HCT116 (cell line): ENCODE measurements around the gene ZNF837. TPM values are rescaled to one million over a fixed set of nuclear protein-coding genes. Genes with fewer than 3 reads are reported as not detected.
"Not testable (repeated sequence)": the region's sequence is repeated elsewhere in the genome, so short reads cannot be mapped to it uniquely, and the experiment has no call there.

ENCODE experiments used
- ATAC-seq: fragments of 200-7000 bp; cut with Tn5 transposase; 2 replicates; pipeline ENCODE4 v1.9.1; 2020; ENCODE audit warnings: mild to moderate bottlenecking, moderate library complexity
- BruUV-seq: library from RNA; stranded (reverse); fragments of 400-500 nt; replicated peaks from 2 replicates; lab custom pipeline; 2021; lab: Mats Ljungman, UMichigan
- CTCF ChIA-PET: fragments of 300-600 bp; sonication (Branson Sonifier 250); formaldehyde crosslinking; loops from one replicate; lab custom pipeline; 2021; ENCODE audit warnings: antibody characterized with exemption; lab: Charles Lee
- POLR2A ChIA-PET: fragments of 300-600, 350-600 bp; sonication (Branson Sonifier 250); formaldehyde crosslinking; loops from one replicate; lab custom pipeline; 2021; ENCODE audit warnings: antibody characterized with exemption; lab: Charles Lee
- RAD21 ChIA-PET, 2 experiments: fragments of 300-600 bp; sonication (Branson Sonifier 250); formaldehyde crosslinking; loops; one replicate each; lab custom pipeline; 2023; ENCODE audit warnings: low total read pairs in 2 of 2; ENCODE audit not compliant: uncharacterized antibody in 2 of 2, unreplicated experiment in 2 of 2, low non-redundant PET in 1 of 2; lab: Charles Lee
- DNase-seq: peaks from one replicate; pipeline ENCODE4 v3.0.0-alpha.2; 2010; ENCODE audit warnings: low read depth, low spot score
- H2AFZ ChIP-seq: fragments of 200-600 bp; shearing (Covaris generic), sonication (generic); 2 replicates; pipeline ENCODE4 v1.6.1; 2017; ENCODE audit warnings: low read depth, mixed run types, mixed read lengths, antibody characterized with exemption, low read length; ENCODE audit not compliant: poor library complexity, severe bottlenecking
- H3K27ac ChIP-seq: 2 replicates; pipeline ENCODE4 v1.5.1; 2012; ENCODE audit warnings: low read depth, low read length
- H3K27me3 ChIP-seq: fragments of 200-600 bp; sonication (generic); 2 replicates; pipeline ENCODE4 v1.6.1; 2016; ENCODE audit warnings: mixed run types, low read length, mixed read lengths; ENCODE audit not compliant: insufficient read depth
- H3K36me3 ChIP-seq, 2 experiments: fragments of 200-500 bp in 1 of 2; fragments of 200-600 bp in 1 of 2; sonication (Bioruptor generic) in 1 of 2; sonication (generic) in 1 of 2; 2 replicates each; pipeline versions ENCODE4 v1.5.1 to v1.6.1; 2014 to 2016; ENCODE audit warnings: low read length in 2 of 2, inconsistent platforms in 1 of 2, mixed read lengths in 1 of 2, mixed run types in 1 of 2; ENCODE audit not compliant: insufficient read depth in 2 of 2, control insufficient read depth in 1 of 2
- H3K4me1 ChIP-seq, 2 experiments: fragments of 200-600 bp in 1 of 2; sonication (generic) in 1 of 2; 2 replicates each; pipeline versions ENCODE4 v1.5.1 to v1.6.1; 2012 to 2017; ENCODE audit warnings: low read length in 2 of 2, inconsistent platforms in 1 of 2, mild to moderate bottlenecking in 1 of 2, mixed read lengths in 1 of 2, mixed run types in 1 of 2, moderate library complexity in 1 of 2; ENCODE audit not compliant: insufficient read depth in 2 of 2, control insufficient read depth in 1 of 2
- H3K4me2 ChIP-seq: fragments of 200-600 bp; sonication (generic); 2 replicates; pipeline ENCODE4 v1.6.1; 2017; ENCODE audit warnings: mixed run types, low read length, mixed read lengths
- H3K4me3 ChIP-seq, 2 experiments: fragments of 200-600 bp in 1 of 2; sonication (generic) in 1 of 2; replicated peaks in 1 of 2; 2 replicates each; pipeline ENCODE4 v1.5.1; 2011 to 2016; ENCODE audit warnings: low read length in 2 of 2, control low read depth in 1 of 2, low read depth in 1 of 2, mild to moderate bottlenecking in 1 of 2, mixed read lengths in 1 of 2, mixed run types in 1 of 2
- H3K79me2 ChIP-seq: fragments of 200-600 bp; sonication (generic); 2 replicates; pipeline ENCODE4 v1.6.1; 2017; ENCODE audit warnings: mild to moderate bottlenecking, mixed run types, low read length, moderate library complexity, mixed read lengths; ENCODE audit not compliant: insufficient read depth
- H3K9ac ChIP-seq: fragments of 200-600 bp; sonication (generic); 2 replicates; pipeline ENCODE4 v1.6.1; 2016; ENCODE audit warnings: low read length, mixed read lengths
- H3K9me2 ChIP-seq: fragments of 200-600 bp; sonication (generic), shearing (Covaris generic); 2 replicates; pipeline ENCODE4 v1.6.1; 2017; ENCODE audit warnings: mixed run types, mild to moderate bottlenecking, moderate library complexity; ENCODE audit not compliant: insufficient read depth
- H3K9me3 ChIP-seq, 2 experiments: fragments of 200-500 bp in 1 of 2; fragments of 200-600 bp in 1 of 2; sonication (Bioruptor generic) in 1 of 2; sonication (generic) in 1 of 2; 2 replicates each; pipeline ENCODE4 v1.6.1; 2014 to 2017; ENCODE audit warnings: low read length in 2 of 2, mixed read lengths in 2 of 2, inconsistent platforms in 1 of 2, low read depth in 1 of 2, mild to moderate bottlenecking in 1 of 2, mixed run types in 1 of 2, moderate library complexity in 1 of 2; ENCODE audit not compliant: control insufficient read depth in 1 of 2, insufficient read depth in 1 of 2
- H4K20me1 ChIP-seq: fragments of 200-600 bp; sonication (generic), shearing (Covaris generic); 2 replicates; pipeline ENCODE4 v1.6.1; 2017; ENCODE audit warnings: mixed run types, mild to moderate bottlenecking, moderate library complexity; ENCODE audit not compliant: insufficient read depth
- EZH2phosphoT487 ChIP-seq: fragments of 200-600 bp; IDR thresholded peaks from 2 replicates; pipeline ENCODE4 v1.6.1; 2018; ENCODE audit warnings: antibody characterized with exemption, borderline replicate concordance
- POLR2AphosphoS5 ChIP-seq: IDR thresholded peaks from 2 replicates; pipeline ENCODE4 v1.6.1; 2011; ENCODE audit warnings: mild to moderate bottlenecking, low read depth, low read length, moderate library complexity
- YY1 ChIP-seq: IDR thresholded peaks from 2 replicates; pipeline ENCODE4 v1.6.1; 2011; ENCODE audit warnings: low read length, low read depth, moderate library complexity, mild to moderate bottlenecking; ENCODE audit not compliant: insufficient replicate concordance; ENCODE audit errors: extremely low read depth
- intact Hi-C: fragments of 100-400 bp; cut with micrococcal nuclease; formaldehyde crosslinking; loops from 2 replicates; pipeline ENCODE4 v1.10.0; 2022
- total RNA-seq: library from RNA; stranded (reverse); gene quantifications from one replicate; pipeline ENCODE4 v1.2.1, GENCODE V29; 2021; ENCODE audit not compliant: unreplicated experiment
- TF ChIP-seq, protein P1 (sequence below), 3 experiments: fragments of 200-600 bp in 1 of 3; sonication (generic) in 1 of 3; IDR thresholded peaks in 2 of 3; conservative IDR thresholded peaks in 1 of 3; 2 replicates each; pipeline ENCODE4 v1.5.1; 2012 to 2017; ENCODE audit warnings: low read depth in 2 of 3, low read length in 2 of 3, antibody characterized with exemption in 1 of 3, borderline replicate concordance in 1 of 3, control low read depth in 1 of 3, mild to moderate bottlenecking in 1 of 3, mixed read lengths in 1 of 3, mixed run types in 1 of 3, moderate library complexity in 1 of 3; ENCODE audit not compliant: insufficient read depth in 1 of 3

The ZNF837 gene
- total RNA-seq, 1 experiment from 2014 or later, result 3.2 TPM

DNA sequence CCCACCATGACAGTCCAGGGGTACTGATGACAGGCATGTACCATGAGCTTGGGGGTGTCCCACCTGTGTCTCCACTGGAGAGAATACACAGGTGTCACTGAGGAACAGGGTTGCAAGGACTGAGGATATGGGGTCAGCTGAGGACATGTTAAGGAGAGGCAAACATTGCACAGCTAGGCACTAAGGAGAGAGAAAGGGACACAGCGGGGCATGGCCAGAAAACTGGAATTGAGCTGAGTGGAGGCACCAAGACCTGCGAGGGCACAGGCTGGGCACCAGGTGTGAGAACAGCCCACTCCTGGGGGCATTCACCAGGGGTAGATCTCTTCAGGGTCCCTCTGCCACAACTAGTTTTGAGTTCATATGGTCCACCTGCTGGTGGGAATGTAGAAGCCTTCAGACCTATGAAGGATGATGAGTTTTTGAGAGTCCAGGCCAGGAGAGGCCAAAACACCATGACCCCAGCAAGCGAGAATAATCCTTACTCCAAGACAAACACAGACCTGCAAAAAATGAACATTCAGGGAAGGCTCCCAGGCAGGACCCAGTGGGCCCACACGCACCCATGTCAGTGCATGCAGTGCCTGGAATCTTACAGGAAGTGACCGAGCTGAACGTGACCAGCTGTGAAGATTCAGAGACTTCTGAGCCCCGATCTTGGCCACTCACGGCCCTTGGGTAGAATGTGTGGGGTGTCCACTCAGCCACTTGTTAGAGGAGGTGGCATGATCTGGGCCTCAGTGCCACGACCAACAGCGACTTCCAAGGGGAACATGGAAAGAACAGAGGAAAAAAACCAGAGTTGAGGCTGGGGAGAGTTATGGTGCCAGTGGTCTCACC, 26.2 kb upstream of the ZNF837 start:
- peak; percentile 23 for ATAC-seq
- Histone ChIP-seq H3K27ac (peak overlapping the region; percentile 93), H3K4me1 (peaks cover 20 to 35% of the 10 kb centered on the region in 2 experiments), H4K20me1 (no peaks in the 10 kb centered on the region), H3K4me3 (peak overlapping the region; percentile 93 to 99), H3K9me3 (no peaks in the 10 kb centered on the region), H3K4me2 (peak overlapping the region; percentile 96), H3K27me3 (no peaks in the 10 kb centered on the region), H3K9me2 (no peaks in the 10 kb centered on the region)
- intact Hi-C loops, result loop anchor here (5.0 kb wide), 2 partner anchors 45 to 80 kb away; partner anchors contain the start of genes ZNF324B and ZSCAN22
- ChIA-PET POLR2A (no interaction called here), CTCF (interaction anchor here (0.9 kb wide), 1 partner anchor 113 kb away, joined by 3 read pairs; the partner anchor contains the start of gene ZBTB45)
- BruUV-seq, result no TSS peak
- no peak for TF ChIP-seq YY1
- TF ChIP-seq EZH2phosphoT487, result no peak
- TF ChIP-seq, protein P1, sequence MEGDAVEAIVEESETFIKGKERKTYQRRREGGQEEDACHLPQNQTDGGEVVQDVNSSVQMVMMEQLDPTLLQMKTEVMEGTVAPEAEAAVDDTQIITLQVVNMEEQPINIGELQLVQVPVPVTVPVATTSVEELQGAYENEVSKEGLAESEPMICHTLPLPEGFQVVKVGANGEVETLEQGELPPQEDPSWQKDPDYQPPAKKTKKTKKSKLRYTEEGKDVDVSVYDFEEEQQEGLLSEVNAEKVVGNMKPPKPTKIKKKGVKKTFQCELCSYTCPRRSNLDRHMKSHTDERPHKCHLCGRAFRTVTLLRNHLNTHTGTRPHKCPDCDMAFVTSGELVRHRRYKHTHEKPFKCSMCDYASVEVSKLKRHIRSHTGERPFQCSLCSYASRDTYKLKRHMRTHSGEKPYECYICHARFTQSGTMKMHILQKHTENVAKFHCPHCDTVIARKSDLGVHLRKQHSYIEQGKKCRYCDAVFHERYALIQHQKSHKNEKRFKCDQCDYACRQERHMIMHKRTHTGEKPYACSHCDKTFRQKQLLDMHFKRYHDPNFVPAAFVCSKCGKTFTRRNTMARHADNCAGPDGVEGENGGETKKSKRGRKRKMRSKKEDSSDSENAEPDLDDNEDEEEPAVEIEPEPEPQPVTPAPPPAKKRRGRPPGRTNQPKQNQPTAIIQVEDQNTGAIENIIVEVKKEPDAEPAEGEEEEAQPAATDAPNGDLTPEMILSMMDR (IDR thresholded peaks at IDR 0.05 in 2 of 3, conservative IDR thresholded peaks at IDR 0.05 in 1 of 3; ENCODE audit: borderline replicate concordance in 1 of 3, insufficient read depth in 1 of 3, low read depth in 2 of 3, low read length in 2 of 3), result peak in 2 of 3 experiments; percentile 61 to 73; a peak in 4 of 6 replicates
- peak; percentile 38; the same call in 1 of the 2 replicates for TF ChIP-seq POLR2AphosphoS5
- TF ChIP-seq, all 23 proteins: peak for 2
- Histone ChIP-seq H3K36me3 (no peaks in the 10 kb centered on the region), H3K9ac (peak overlapping the region; percentile 86), H3K79me2 (peaks cover 46% of the 10 kb centered on the region), H2AFZ (no peak overlapping the region)
- no peak for DNase-seq
- RAD21 ChIA-PET, result no interaction called here

- CTCF ChIA-PET, result interaction anchor here (0.6 kb wide), 1 partner anchor 110 kb away, joined by 3 read pairs; no protein-coding TSS in a partner anchor
- H3K4me3 ChIP-seq, H3K9me3 ChIP-seq, ATAC-seq, H3K27me3 ChIP-seq, RAD21 ChIA-PET, DNase-seq, H3K27ac ChIP-seq, BruUV-seq, intact Hi-C loops, H3K9me2 ChIP-seq, H3K9ac ChIP-seq, H3K4me2 ChIP-seq, H3K36me3 ChIP-seq, H4K20me1 ChIP-seq, H2AFZ ChIP-seq: not testable (repeated sequence)
- H3K79me2 ChIP-seq, result peaks cover 33% of the 10 kb centered on the region
- H3K4me1 ChIP-seq, result peaks cover 21 to 35% of the 10 kb centered on the region in 2 experiments
- POLR2A ChIA-PET, result interaction anchor here (0.6 kb wide), 1 partner anchor 15 kb away, joined by 4 read pairs; no protein-coding TSS in a partner anchor
Observed at GRCh38 chr19:58403920-58404478, 23.2 kb upstream of the ZNF837 start.
